ENCODE measurements around the gene BANP.

Gene BANP

DNA sequence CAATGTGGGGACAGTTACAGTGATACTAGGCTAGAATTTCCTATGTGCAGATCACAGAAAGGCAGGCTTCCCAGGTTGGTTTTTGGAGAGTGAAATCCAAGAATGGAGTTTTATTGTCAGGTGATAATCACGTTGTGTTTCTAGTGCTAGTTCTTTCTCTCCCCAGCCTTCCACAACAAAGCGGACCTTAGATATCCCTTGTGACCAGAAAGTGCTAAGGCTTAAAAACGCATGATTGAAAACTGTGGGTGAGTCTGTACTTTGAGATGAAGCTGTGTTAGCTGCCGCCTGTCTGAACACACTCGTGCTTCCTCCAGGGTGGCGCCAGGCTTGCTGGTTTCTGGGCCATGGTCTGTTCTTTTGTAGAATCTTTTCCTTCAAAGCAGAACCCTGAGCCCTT, 52.1 kb downstream of the BANP start:
- in situ Hi-C loops (cut with HindIII; ENCODE audit: low sequenced_read_pairs), result no loop called here

DNA sequence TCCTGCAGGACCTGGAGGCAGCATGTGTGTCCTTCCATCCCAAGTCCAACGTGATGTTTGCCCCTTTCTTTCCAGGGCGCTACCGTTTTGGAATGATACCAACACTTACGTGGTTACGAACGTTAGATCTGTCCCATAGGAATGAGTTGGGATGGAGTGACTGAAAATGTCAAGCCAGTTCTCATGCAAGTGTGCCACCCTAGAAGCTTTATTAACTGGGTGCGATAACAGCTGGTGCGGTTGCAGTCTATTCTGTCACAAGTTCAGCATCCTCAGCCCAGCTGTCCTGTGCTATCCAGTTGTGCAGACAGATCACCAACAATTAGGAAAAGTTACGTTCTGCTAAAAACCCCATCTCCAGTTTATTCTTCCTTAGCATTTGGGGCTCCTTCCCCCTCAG, 52.5 kb downstream of the BANP start:
- no peak overlapping the region for H3K4me3 ChIP-seq (ENCODE audit: low read depth, low read length)
- no peak for DNase-seq (ENCODE audit: low read depth, low spot score)
- in situ Hi-C loops (cut with HindIII; ENCODE audit: low sequenced_read_pairs), result no loop called here
- TF ChIP-seq, protein P1, sequence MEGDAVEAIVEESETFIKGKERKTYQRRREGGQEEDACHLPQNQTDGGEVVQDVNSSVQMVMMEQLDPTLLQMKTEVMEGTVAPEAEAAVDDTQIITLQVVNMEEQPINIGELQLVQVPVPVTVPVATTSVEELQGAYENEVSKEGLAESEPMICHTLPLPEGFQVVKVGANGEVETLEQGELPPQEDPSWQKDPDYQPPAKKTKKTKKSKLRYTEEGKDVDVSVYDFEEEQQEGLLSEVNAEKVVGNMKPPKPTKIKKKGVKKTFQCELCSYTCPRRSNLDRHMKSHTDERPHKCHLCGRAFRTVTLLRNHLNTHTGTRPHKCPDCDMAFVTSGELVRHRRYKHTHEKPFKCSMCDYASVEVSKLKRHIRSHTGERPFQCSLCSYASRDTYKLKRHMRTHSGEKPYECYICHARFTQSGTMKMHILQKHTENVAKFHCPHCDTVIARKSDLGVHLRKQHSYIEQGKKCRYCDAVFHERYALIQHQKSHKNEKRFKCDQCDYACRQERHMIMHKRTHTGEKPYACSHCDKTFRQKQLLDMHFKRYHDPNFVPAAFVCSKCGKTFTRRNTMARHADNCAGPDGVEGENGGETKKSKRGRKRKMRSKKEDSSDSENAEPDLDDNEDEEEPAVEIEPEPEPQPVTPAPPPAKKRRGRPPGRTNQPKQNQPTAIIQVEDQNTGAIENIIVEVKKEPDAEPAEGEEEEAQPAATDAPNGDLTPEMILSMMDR (IDR thresholded peaks at IDR 0.05; ENCODE audit: low read depth, low read length), result no peak

More for the DNA sequence above, 52.1 kb downstream of the BANP start:
- TF ChIP-seq, protein P1 (IDR thresholded peaks at IDR 0.05; ENCODE audit: low read depth, low read length), result no peak
- DNase-seq (ENCODE audit: low read depth, low spot score), result no peak
- H3K4me3 ChIP-seq (ENCODE audit: low read depth, low read length), result no peak overlapping the region

DNA sequence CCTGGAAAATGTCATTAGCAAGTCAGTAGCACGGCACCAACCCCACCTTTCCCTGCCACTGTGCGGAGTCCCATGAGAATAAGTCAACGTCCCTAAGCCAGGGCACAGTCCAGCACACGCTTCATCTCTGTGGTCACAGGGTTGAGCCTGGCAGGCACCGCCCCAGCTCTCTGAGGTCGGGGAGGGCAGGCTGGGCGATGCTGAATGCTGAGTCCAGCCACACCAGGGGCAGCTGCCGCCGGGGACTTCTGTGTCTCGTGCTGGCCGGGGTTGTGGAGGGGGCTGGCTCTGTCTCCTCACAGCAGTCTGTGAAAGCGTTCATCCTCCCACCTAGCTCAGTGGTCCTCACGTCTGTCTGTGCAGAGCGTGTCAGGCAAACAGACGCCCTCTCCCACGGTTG, 53.2 kb downstream of the BANP start:
- in situ Hi-C loops (cut with HindIII; ENCODE audit: low sequenced_read_pairs), result no loop called here

DNA sequence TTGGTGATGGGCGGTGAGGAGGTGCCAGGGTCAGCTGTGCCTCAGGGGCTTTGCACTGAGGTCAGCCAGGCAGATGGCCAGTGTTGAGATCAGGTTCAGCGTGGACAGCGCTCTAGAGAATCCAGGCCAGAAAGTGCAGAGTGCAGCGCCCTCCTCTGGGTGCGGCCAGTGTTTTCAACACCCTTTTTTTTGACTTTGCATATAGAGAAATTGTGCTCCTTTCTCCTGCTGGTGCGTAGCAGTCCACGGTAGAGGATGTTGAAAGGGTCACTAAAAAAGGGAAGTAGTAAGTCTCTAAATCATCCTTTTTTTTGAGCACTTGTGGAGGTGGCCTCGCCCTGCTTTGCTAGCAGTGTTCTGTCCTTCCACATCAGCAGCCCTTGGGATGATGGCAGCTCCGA, 53.9 kb downstream of the BANP start:
- DNase-seq (ENCODE audit: low read depth, low spot score), result no peak
- in situ Hi-C loops (cut with HindIII; ENCODE audit: low sequenced_read_pairs), result no loop called here
- H3K4me3 ChIP-seq (ENCODE audit: low read depth, low read length), result no peak overlapping the region
- TF ChIP-seq, protein P1 (IDR thresholded peaks at IDR 0.05; ENCODE audit: low read depth, low read length), result peak; percentile 24

More for the DNA sequence above, 53.2 kb downstream of the BANP start:
- DNase-seq (ENCODE audit: low read depth, low spot score), result no peak
- TF ChIP-seq, protein P1 (IDR thresholded peaks at IDR 0.05; ENCODE audit: low read depth, low read length), result no peak
- no peak overlapping the region for H3K4me3 ChIP-seq (ENCODE audit: low read depth, low read length)

DNA sequence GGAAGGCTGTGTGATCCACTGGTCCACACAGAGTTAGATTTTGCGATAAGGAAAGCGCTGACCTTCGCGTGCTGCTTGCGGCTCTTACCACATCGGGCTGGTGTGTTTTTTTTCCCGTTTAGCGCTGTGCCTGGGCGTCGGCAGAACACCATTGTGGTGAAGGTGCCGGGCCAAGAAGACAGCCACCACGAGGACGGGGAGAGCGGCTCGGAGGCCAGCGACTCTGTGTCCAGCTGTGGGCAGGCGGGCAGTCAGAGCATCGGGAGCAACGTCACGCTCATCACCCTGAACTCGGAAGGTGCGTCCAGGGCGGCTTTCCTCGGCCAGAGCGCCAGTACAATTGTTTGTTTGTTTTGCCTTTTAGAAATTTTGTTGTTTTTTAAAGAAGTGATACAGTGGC, 54.7 kb downstream of the BANP start:
- in situ Hi-C loops (cut with HindIII; ENCODE audit: low sequenced_read_pairs), result no loop called here
- DNase-seq (ENCODE audit: low read depth, low spot score), result no peak
- no peak overlapping the region for H3K4me3 ChIP-seq (ENCODE audit: low read depth, low read length)
- TF ChIP-seq, protein P1 (IDR thresholded peaks at IDR 0.05; ENCODE audit: low read depth, low read length), result no peak

DNA sequence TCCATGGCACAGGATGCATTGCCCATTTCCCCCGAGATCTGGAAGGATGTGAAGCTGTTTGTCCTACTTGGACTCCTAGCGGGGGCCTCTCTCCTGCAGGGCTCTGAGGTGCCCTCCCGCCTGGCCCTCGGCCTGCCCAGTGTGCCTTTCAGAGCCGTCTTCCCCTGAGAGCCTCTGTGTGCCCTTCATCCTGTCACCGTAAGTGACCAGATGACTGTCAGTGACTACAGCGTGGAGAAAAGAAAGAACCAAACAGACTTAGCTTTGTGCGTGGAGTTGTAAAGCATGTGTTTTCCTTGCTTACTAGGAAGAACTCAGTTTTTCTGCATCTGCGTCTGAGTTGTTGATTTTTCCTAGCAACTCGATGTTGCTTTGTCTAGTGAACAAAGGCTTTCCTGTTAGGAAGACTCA, 56.1 kb downstream of the BANP start:
- no peak for DNase-seq (ENCODE audit: low read depth, low spot score)
- TF ChIP-seq, protein P1 (IDR thresholded peaks at IDR 0.05; ENCODE audit: low read depth, low read length), result no peak
- no peak overlapping the region for H3K4me3 ChIP-seq (ENCODE audit: low read depth, low read length)
- in situ Hi-C loops (cut with HindIII; ENCODE audit: low sequenced_read_pairs), result no loop called here

DNA sequence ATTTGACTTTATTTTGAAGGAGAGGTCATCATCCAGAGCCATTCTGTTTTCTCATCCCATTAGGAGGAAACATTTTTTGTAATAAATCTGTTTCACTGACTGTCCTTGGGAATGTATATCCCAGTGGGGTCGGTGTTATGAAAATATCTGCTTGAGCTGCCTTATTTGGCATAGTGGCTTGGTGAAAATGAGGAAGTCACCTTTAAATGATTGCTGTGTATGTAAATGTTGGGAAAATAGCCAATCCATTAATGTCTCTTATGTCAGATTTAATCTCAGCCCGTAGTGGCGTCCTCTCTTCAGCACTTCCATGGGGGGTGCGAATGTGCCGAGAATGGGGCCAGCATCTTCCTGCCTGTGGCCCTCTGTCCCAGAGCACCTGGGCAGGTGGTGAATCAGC, 57.6 kb downstream of the BANP start:
- in situ Hi-C loops (cut with HindIII; ENCODE audit: low sequenced_read_pairs), result no loop called here
- no peak for DNase-seq (ENCODE audit: low read depth, low spot score)
- TF ChIP-seq, protein P1 (IDR thresholded peaks at IDR 0.05; ENCODE audit: low read depth, low read length), result no peak
- no peak overlapping the region for H3K4me3 ChIP-seq (ENCODE audit: low read depth, low read length)
